K562 (cell line): ENCODE measurements around the gene ALB. TPM values are rescaled to one million over a fixed set of nuclear protein-coding genes. Genes with fewer than 3 reads are reported as not detected.

Experiments
- ATAC-seq: fragments of 200-7000 bp; cut with Tn5 transposase; 3 replicates; pipeline ENCODE4 v1.9.1; 2020; ENCODE audit warnings: moderate library complexity
- BruUV-seq: library from RNA; stranded (reverse); fragments of 400-500 nt; replicated peaks from 2 replicates; lab custom pipeline; 2021; lab: Mats Ljungman, UMichigan
- CTCF ChIA-PET: fragments of 300-600 bp; formaldehyde crosslinking; extraction: SDS; loops from one replicate; lab custom pipeline; 2021; ENCODE audit warnings: low intra/inter-chr PET ratio; lab: Yijun Ruan, JAX
- POLR2A ChIA-PET: fragments of 300-600, 350-650 bp; sonication (Branson Sonifier 250); formaldehyde crosslinking; extraction: SDS; loops from one replicate; lab custom pipeline; 2021; ENCODE audit warnings: antibody characterized with exemption, inconsistent platforms; lab: Yijun Ruan, JAX
- DNase-seq, 4 experiments: peaks; one replicate each; pipeline versions ENCODE4 v3.0.0 to v3.0.0-alpha.2; 2011 to 2018; ENCODE audit warnings: low spot score in 3 of 4, mixed read lengths in 3 of 4; ENCODE audit errors: extremely low read depth in 1 of 4
- FAIRE-seq: peaks from 2 replicates; lab custom pipeline; 2011; peaks lifted over from hg19 to GRCh38; lab: Jason Lieb, UNC
- H2AFZ ChIP-seq: 2 replicates; pipeline ENCODE4 v1.6.0; 2011; ENCODE audit warnings: low read depth, low read length, control low read depth, inconsistent platforms
- H3K27ac ChIP-seq: fragments of 200-600 bp; 3 replicates; pipeline ENCODE4 v1.8.0; 2011; ENCODE audit warnings: low read depth, mild to moderate bottlenecking, control low read depth, inconsistent platforms, low read length, moderate library complexity, mixed read lengths; ENCODE audit errors: extremely low read depth
- H3K27me3 ChIP-seq, 2 experiments: fragments of 300-600 bp in 1 of 2; 2 replicates in 1 of 2; 3 replicates in 1 of 2; pipeline versions ENCODE4 v1.6.0 to v1.8.0; 2011; ENCODE audit warnings: inconsistent platforms in 2 of 2, low read length in 2 of 2, mild to moderate bottlenecking in 1 of 2, mixed read lengths in 1 of 2, moderate library complexity in 1 of 2; ENCODE audit not compliant: control insufficient read depth in 2 of 2, insufficient read depth in 2 of 2
- H3K36me3 ChIP-seq: fragments of 300-600 bp; 3 replicates; pipeline ENCODE4 v1.8.0; 2011; ENCODE audit warnings: mild to moderate bottlenecking, low read length, inconsistent platforms; ENCODE audit not compliant: control insufficient read depth, insufficient read depth
- H3K4me1 ChIP-seq, 2 experiments: fragments of 200-600 bp in 1 of 2; replicated peaks in 1 of 2; 2 replicates in 1 of 2; 3 replicates in 1 of 2; pipeline versions ENCODE4 v1.5.1 to v1.8.0; 2011; ENCODE audit warnings: inconsistent platforms in 2 of 2, low read length in 2 of 2, mild to moderate bottlenecking in 1 of 2, mixed read lengths in 1 of 2, moderate library complexity in 1 of 2; ENCODE audit not compliant: control insufficient read depth in 2 of 2, insufficient read depth in 2 of 2
- H3K4me2 ChIP-seq: 2 replicates; pipeline ENCODE4 v1.6.1; 2011; ENCODE audit warnings: low read length, control low read depth, inconsistent platforms, mixed read lengths; ENCODE audit not compliant: insufficient read depth
- H3K4me3 ChIP-seq: fragments of 200-600 bp; sonication (generic), shearing (Covaris generic); 2 replicates; pipeline ENCODE4 v1.5.1; 2016; ENCODE audit warnings: control low read depth, inconsistent platforms
- H3K79me2 ChIP-seq: fragments of 200-600 bp; 3 replicates; pipeline ENCODE4 v1.8.0; 2011; ENCODE audit warnings: low read length, inconsistent platforms; ENCODE audit not compliant: control insufficient read depth, insufficient read depth
- H3K9ac ChIP-seq, 2 experiments: 2 replicates each; pipeline versions ENCODE4 v1.6.0 to v1.6.1; 2011; ENCODE audit warnings: low read depth in 2 of 2, low read length in 2 of 2, control low read depth in 1 of 2, inconsistent platforms in 1 of 2, mild to moderate bottlenecking in 1 of 2, mixed read lengths in 1 of 2; ENCODE audit not compliant: insufficient read depth in 1 of 2
- H3K9me1 ChIP-seq: one replicate; pipeline ENCODE4 v1.6.0; 2011; ENCODE audit warnings: inconsistent platforms, mild to moderate bottlenecking, low read length, moderate library complexity; ENCODE audit not compliant: control insufficient read depth, insufficient read depth
- H3K9me3 ChIP-seq: replicated peaks from 2 replicates; pipeline ENCODE4 v1.5.1; 2011; ENCODE audit warnings: low read depth, low read length, inconsistent platforms; ENCODE audit not compliant: control insufficient read depth, insufficient read depth
- H4K20me1 ChIP-seq: replicated peaks from 2 replicates; pipeline ENCODE4 v1.6.1; 2011; ENCODE audit warnings: low read length, inconsistent platforms, mixed read lengths; ENCODE audit not compliant: control insufficient read depth, insufficient read depth
- CBX2 ChIP-seq: fragments of 200-600 bp; sonication (generic); IDR thresholded peaks from one replicate; pipeline ENCODE4 v1.6.1; 2012; ENCODE audit warnings: mild to moderate bottlenecking, low read length, inconsistent platforms; ENCODE audit not compliant: insufficient read depth, poor library complexity, severe bottlenecking
- GABPB1 ChIP-seq: sonication (generic); formaldehyde crosslinking; IDR thresholded peaks from 2 replicates; pipeline ENCODE4 v1.8.0; 2022; ENCODE audit warnings: mild to moderate bottlenecking, missing genetic modification reagents
- HCFC1 ChIP-seq: IDR thresholded peaks from 2 replicates; pipeline ENCODE4 v1.6.1; 2012; ENCODE audit warnings: low read depth, low read length, improper control_type of control experiment
- HMGN3 ChIP-seq: IDR thresholded peaks from 2 replicates; pipeline ENCODE4 v1.6.1; 2011; ENCODE audit warnings: borderline replicate concordance, low read depth, mild to moderate bottlenecking, mixed read lengths, low read length; ENCODE audit not compliant: insufficient read length; ENCODE audit errors: extremely low read depth
- POLR2G ChIP-seq: fragments of 200-400 bp; formaldehyde crosslinking; IDR thresholded peaks from 2 replicates; pipeline ENCODE4 v1.6.1; 2017; ENCODE audit warnings: low read depth, mild to moderate bottlenecking, antibody characterized with exemption, low read length, moderate library complexity
- SREBF2 ChIP-seq: sonication (generic); formaldehyde crosslinking; IDR thresholded peaks from 2 replicates; pipeline ENCODE4 v1.4.0; 2020; ENCODE audit warnings: mild to moderate bottlenecking, missing genetic modification reagents
- TOE1 ChIP-seq, 2 experiments: fragments of 450-650 bp in 1 of 2; sonication (generic) in 1 of 2; formaldehyde crosslinking in 1 of 2; IDR thresholded peaks; 2 replicates each; pipeline versions ENCODE4 v1.7.1 to v1.8.0; 2016 to 2022; ENCODE audit warnings: borderline replicate concordance in 2 of 2, mild to moderate bottlenecking in 2 of 2, antibody characterized with exemption in 1 of 2, inconsistent platforms in 1 of 2, low read depth in 1 of 2, missing genetic modification reagents in 1 of 2, moderate library complexity in 1 of 2
- ZNF699 ChIP-seq: fragments of 250-450 bp; sonication (Bioruptor Pico); IDR thresholded peaks from 2 replicates; pipeline ENCODE4 v1.8.0; 2021; ENCODE audit warnings: mild to moderate bottlenecking, moderate library complexity; ENCODE audit not compliant: insufficient replicate concordance
- ZNF79 ChIP-seq: fragments of 250-450 bp; sonication (Bioruptor Pico); IDR thresholded peaks from 2 replicates; pipeline ENCODE4 v1.4.0; 2020; ENCODE audit warnings: low read depth, mild to moderate bottlenecking, moderate library complexity
- in situ Hi-C: fragments of 300-500 bp; cut with MboI; formaldehyde crosslinking; loops from 4 replicates; pipeline ENCODE4 v1.15.0; 2018; ENCODE audit warnings: inconsistent platforms, mixed read lengths
- intact Hi-C: fragments of 100-400 bp; cut with micrococcal nuclease; formaldehyde crosslinking; loops from 2 replicates; pipeline ENCODE4 v1.14.2; 2022
- polyA plus RNA-seq, 8 experiments: library from polyadenylated mRNA; depleted of rRNA in 4 of 8; stranded (reverse) in 5 of 8; unstranded in 3 of 8; fragments of >200 nt; fragmentation: Nextera tagmentation in 2 of 8; fragmentation: Illumina TruSeq in 1 of 8; extraction: Ambion mirVana in 2 of 8; extraction: Trizol in 1 of 8; gene quantifications; 2 replicates each; pipeline versions ENCODE4 v1.2.1 to v1.2.3, GENCODE V29; 2011 to 2014; ENCODE audit warnings: inconsistent platforms in 1 of 8, missing spikeins in 1 of 8
- total RNA-seq, 7 experiments: library from RNA; depleted of rRNA in 6 of 7; stranded (reverse); fragments of >200 nt in 6 of 7; fragmentation: Illumina TruSeq in 2 of 7; extraction: Trizol in 2 of 7; gene quantifications; 2 replicates each; pipeline versions ENCODE4 v1.2.1 to v1.2.3, GENCODE V29; 2011 to 2021; ENCODE audit warnings: low replicate concordance in 1 of 7
- TF ChIP-seq, protein P1 (sequence below), 2 experiments: fragments of 450-650 bp in 1 of 2; sonication (generic) in 1 of 2; formaldehyde crosslinking in 1 of 2; IDR thresholded peaks in 1 of 2; conservative IDR thresholded peaks in 1 of 2; 2 replicates each; pipeline versions ENCODE4 v1.6.1 to v1.8.1; 2016 to 2023; ENCODE audit warnings: mild to moderate bottlenecking in 2 of 2, moderate library complexity in 2 of 2, inconsistent platforms in 1 of 2, missing genetic modification reagents in 1 of 2
- TF ChIP-seq, protein P2 (sequence below): sonication (generic); formaldehyde crosslinking; IDR thresholded peaks from 2 replicates; pipeline ENCODE4 v1.8.1; 2023; ENCODE audit warnings: mild to moderate bottlenecking, missing genetic modification reagents
- TF ChIP-seq, protein P3 (sequence below): fragments of 250-450 bp; sonication (Bioruptor Pico); IDR thresholded peaks from 2 replicates; pipeline ENCODE4 v1.5.0; 2021
- TF ChIP-seq, protein P4 (sequence below), 2 experiments: fragments of 200-800 bp in 1 of 2; sonication (Bioruptor generic) in 1 of 2; sonication (generic) in 1 of 2; formaldehyde crosslinking in 1 of 2; IDR thresholded peaks in 1 of 2; conservative IDR thresholded peaks in 1 of 2; 2 replicates each; pipeline versions ENCODE4 v1.5.0 to v1.6.1; 2016 to 2020; ENCODE audit warnings: missing compliant biosample characterization in 1 of 2, missing genetic modification characterization in 1 of 2, missing genetic modification reagents in 1 of 2

Gene ALB
- total and polyA plus RNA-seq, 9 of the 15 experiments (the other 6 are each of a cell fraction or from before 2014, with no cell fraction given), result 0.04 to 18.5 (median 0.20) TPM; not detected in 2

DNA sequence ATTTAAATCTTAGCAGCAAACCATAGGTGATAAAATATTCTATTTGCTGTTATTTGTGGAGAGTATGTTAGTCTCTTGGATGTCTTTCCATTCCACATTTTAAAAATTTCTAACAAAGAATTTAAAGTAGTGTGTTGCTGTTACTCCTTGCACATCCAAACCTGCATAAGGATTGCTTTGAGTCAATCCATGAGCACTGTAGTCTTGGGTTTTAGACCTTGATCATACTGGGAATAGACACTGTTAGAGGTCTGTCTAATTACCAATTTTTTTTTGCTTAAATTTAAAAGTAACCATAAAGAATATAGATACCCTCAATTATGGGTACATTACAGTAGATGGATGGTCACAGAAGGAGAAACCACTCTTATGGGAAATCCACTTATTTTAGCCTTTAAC lies 33.5 kb downstream of the ALB start:
- CTCF ChIA-PET, result no interaction called here
- Histone ChIP-seq H3K27me3 (no peaks in the 10 kb centered on the region), H3K9me3 (no peaks in the 10 kb centered on the region), H3K4me3 (no peak overlapping the region), H3K9me1 (no peaks in the 10 kb centered on the region), H2AFZ (no peak overlapping the region), H3K4me1 (peaks cover 0 to 11% of the 10 kb centered on the region in 2 experiments; a peak in 2 of 5 replicates), H3K79me2 (no peaks in the 10 kb centered on the region), H3K27ac (no peak overlapping the region), H3K4me2 (no peak overlapping the region), H4K20me1 (no peaks in the 10 kb centered on the region), H3K9ac (no peak overlapping the region), H3K36me3 (no peaks in the 10 kb centered on the region)
- ATAC-seq, result no peak
- in situ Hi-C loops, result no loop called here
- POLR2A ChIA-PET, result no interaction called here
- intact Hi-C loops, result no loop called here
- FAIRE-seq, result no peak
- TF ChIP-seq HCFC1, result no peak
- TF ChIP-seq, protein P1, sequence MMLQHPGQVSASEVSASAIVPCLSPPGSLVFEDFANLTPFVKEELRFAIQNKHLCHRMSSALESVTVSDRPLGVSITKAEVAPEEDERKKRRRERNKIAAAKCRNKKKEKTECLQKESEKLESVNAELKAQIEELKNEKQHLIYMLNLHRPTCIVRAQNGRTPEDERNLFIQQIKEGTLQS (IDR thresholded peaks at IDR 0.05), result no peak
- TF ChIP-seq, protein P1 (CRISPR knock-in tag; conservative IDR thresholded peaks at IDR 0.05), result no peak
- TF ChIP-seq GABPB1, result no peak
- TF ChIP-seq TOE1 (IDR thresholded peaks at IDR 0.05; ENCODE audit: borderline replicate concordance), result no peak
- no peak for TF ChIP-seq TOE1 (CRISPR knock-in tag; IDR thresholded peaks at IDR 0.05; ENCODE audit: borderline replicate concordance, low read depth)
- TF ChIP-seq ZNF699 (CRISPR knock-in tag), result no peak
- TF ChIP-seq CBX2, result no peak
- TF ChIP-seq ZNF79 (CRISPR knock-in tag), result no peak
- no peak for TF ChIP-seq HMGN3
- no peak for TF ChIP-seq SREBF2 (CRISPR knock-in tag)
- TF ChIP-seq, protein P2, sequence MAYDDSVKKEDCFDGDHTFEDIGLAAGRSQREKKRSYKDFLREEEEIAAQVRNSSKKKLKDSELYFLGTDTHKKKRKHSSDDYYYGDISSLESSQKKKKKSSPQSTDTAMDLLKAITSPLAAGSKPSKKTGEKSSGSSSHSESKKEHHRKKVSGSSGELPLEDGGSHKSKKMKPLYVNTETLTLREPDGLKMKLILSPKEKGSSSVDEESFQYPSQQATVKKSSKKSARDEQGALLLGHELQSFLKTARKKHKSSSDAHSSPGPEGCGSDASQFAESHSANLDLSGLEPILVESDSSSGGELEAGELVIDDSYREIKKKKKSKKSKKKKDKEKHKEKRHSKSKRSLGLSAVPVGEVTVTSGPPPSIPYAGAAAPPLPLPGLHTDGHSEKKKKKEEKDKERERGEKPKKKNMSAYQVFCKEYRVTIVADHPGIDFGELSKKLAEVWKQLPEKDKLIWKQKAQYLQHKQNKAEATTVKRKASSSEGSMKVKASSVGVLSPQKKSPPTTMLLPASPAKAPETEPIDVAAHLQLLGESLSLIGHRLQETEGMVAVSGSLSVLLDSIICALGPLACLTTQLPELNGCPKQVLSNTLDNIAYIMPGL (CRISPR knock-in tag), result no peak
- TF ChIP-seq, protein P3, sequence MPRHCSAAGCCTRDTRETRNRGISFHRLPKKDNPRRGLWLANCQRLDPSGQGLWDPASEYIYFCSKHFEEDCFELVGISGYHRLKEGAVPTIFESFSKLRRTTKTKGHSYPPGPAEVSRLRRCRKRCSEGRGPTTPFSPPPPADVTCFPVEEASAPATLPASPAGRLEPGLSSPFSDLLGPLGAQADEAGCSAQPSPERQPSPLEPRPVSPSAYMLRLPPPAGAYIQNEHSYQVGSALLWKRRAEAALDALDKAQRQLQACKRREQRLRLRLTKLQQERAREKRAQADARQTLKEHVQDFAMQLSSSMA (CRISPR knock-in tag), result no peak
- TF ChIP-seq, protein P4, sequence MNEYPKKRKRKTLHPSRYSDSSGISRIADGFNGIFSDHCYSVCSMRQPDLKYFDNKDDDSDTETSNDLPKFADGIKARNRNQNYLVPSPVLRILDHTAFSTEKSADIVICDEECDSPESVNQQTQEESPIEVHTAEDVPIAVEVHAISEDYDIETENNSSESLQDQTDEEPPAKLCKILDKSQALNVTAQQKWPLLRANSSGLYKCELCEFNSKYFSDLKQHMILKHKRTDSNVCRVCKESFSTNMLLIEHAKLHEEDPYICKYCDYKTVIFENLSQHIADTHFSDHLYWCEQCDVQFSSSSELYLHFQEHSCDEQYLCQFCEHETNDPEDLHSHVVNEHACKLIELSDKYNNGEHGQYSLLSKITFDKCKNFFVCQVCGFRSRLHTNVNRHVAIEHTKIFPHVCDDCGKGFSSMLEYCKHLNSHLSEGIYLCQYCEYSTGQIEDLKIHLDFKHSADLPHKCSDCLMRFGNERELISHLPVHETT (CRISPR knock-in tag; conservative IDR thresholded peaks at IDR 0.05 in 1 of 2, IDR thresholded peaks at IDR 0.05 in 1 of 2), result no peak
- TF ChIP-seq POLR2G, result no peak
- BruUV-seq, result no TSS peak
- DNase-seq, result no peak
